ENCODE measurements around the gene RBMS3.

The RBMS3 gene

DNA sequence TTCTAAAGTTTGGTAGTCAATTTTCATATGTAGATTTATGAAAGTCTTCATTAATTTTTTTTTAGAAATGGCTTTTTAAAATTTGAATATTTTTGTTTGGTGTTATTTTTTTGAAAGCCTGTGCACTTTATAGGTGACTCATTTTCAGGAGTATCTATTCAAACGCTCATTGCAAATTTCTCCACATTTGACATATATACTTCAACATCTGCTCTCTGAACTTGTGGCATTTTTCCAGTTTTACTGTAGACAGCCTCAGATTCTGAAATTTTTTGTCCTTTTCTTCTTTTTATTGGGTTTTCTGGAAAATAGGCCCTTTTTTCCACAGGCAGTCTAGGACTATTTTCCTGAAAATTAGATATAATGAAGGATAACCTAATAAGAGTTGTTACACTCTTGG, 396.6 kb downstream of the RBMS3 start:
- TF ChIP-seq, protein P1, sequence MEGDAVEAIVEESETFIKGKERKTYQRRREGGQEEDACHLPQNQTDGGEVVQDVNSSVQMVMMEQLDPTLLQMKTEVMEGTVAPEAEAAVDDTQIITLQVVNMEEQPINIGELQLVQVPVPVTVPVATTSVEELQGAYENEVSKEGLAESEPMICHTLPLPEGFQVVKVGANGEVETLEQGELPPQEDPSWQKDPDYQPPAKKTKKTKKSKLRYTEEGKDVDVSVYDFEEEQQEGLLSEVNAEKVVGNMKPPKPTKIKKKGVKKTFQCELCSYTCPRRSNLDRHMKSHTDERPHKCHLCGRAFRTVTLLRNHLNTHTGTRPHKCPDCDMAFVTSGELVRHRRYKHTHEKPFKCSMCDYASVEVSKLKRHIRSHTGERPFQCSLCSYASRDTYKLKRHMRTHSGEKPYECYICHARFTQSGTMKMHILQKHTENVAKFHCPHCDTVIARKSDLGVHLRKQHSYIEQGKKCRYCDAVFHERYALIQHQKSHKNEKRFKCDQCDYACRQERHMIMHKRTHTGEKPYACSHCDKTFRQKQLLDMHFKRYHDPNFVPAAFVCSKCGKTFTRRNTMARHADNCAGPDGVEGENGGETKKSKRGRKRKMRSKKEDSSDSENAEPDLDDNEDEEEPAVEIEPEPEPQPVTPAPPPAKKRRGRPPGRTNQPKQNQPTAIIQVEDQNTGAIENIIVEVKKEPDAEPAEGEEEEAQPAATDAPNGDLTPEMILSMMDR (IDR thresholded peaks at IDR 0.05; ENCODE audit: insufficient read depth, low read length, poor library complexity, severe bottlenecking), result no peak
- no peak for DNase-seq (ENCODE audit: extremely low read depth, insufficient read length)
- H3K4me3 ChIP-seq (replicated peaks; ENCODE audit: low read depth, low read length), result no peak overlapping the region
- H3K36me3 ChIP-seq (ENCODE audit: control insufficient read depth, insufficient read depth, low read length), result no peaks in the 10 kb centered on the region
- H3K27me3 ChIP-seq (replicated peaks; ENCODE audit: control insufficient read depth, insufficient read depth, low read length), result no peaks in the 10 kb centered on the region

DNA sequence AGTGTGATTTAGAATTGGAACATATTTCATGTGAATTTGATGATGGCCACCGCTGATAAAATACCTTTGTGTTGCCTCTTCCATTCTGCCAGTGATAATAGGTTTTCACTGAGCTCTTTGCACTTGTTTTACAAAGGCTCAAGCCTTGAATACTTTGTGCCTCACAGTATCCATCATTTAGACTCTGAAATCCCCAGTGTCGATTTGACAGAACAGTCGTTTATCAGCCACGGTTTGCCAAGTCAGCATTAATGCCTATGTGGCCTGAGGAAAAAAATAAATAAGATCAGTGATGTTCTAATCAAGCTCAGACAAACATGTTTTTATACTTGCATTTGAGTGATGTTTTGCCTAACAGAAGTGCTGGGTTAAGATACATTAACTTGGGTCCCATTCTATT, 399.1 kb downstream of the RBMS3 start:
- no peak for DNase-seq (ENCODE audit: extremely low read depth, insufficient read length)
- TF ChIP-seq, protein P1 (IDR thresholded peaks at IDR 0.05; ENCODE audit: insufficient read depth, low read length, poor library complexity, severe bottlenecking), result no peak
- H3K4me3 ChIP-seq (replicated peaks; ENCODE audit: low read depth, low read length), result no peak overlapping the region
- H3K36me3 ChIP-seq (ENCODE audit: control insufficient read depth, insufficient read depth, low read length), result no peaks in the 10 kb centered on the region
- H3K27me3 ChIP-seq (replicated peaks; ENCODE audit: control insufficient read depth, insufficient read depth, low read length), result no peaks in the 10 kb centered on the region

DNA sequence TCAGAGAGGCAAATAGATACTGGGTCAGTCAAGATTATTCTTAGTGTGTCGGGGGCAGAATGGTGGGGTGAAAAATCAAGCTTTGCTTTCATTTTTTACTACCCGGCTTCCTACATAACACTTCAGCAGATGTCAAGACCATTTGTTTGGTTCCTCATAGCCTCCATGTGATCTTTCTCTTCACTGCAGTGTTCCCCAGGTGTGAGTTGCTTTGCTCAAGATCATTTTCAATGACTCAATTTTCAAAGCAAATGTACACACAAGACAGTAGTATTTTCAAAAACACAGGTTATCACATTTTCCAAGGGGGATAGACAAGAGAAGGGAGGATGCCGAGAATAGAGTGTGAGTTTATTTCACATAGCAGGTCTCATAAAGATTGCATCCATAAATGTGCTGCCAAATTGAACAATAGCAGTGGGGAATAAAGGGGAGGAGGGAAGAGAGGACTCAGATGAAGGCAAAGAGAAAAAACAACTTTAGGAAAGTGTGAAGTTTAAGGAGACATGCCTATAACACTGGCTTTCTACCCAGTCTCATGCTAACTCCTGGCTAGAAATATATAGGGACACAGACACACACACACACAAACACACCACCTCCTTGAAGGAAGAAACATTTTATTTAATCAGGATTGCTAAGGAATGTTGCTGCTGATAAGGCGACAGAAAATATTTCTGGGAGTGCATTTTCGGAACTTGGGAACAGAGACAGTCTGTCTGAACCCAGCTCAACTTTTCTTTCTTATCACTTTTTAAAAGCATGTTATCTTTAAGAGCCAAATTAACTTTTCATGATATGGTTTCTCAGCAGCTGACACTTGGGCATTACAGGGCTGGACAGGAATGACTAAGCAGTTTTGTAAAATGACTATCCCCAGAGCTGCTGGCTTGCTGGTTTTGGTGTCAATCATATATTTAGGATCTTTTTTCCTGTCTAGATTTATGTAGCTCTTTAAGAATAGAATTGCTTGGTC, 402.4 kb downstream of the RBMS3 start:
- no peak overlapping the region for H3K4me3 ChIP-seq (replicated peaks; ENCODE audit: low read depth, low read length)
- DNase-seq (ENCODE audit: extremely low read depth, insufficient read length), result peak; percentile 39
- TF ChIP-seq, protein P1 (IDR thresholded peaks at IDR 0.05; ENCODE audit: insufficient read depth, low read length, poor library complexity, severe bottlenecking), result no peak

DNA sequence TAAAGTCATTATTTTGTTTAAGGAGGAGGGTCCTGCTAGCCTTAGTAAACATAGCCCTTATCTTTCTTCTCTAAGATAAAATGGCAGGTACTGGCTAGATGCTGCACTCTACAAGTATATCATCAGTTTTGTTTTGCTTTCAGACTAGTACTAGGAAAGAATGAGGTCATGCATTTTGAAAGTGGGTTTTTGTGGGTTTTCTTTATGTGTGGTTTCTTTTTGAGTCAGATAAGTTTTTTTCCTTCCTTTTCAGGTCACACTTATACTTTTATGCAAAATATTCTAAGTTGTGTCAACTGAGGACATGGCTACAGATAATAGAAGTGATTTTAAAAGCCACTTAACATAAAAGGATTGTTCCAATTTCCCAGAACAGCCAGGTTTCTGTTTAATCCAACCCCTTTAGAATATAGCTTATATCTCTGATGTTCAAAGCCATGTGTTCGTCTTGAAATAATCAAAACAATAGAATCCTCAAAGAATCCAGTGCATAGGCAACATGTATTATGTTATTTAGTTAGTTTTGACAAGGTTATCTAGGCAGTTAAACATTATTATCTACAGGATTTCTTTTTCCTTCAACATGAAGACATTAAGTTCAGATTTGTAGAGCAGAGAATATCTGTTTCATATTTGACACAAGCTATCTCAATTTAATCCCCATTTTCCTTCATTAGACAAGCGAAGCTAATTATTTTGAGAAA, 406.2 kb downstream of the RBMS3 start:
- peak; percentile 43 for DNase-seq (ENCODE audit: extremely low read depth, insufficient read length)
- H3K36me3 ChIP-seq (ENCODE audit: control insufficient read depth, insufficient read depth, low read length), result no peaks in the 10 kb centered on the region
- TF ChIP-seq, protein P1 (IDR thresholded peaks at IDR 0.05; ENCODE audit: insufficient read depth, low read length, poor library complexity, severe bottlenecking), result no peak
- H3K4me3 ChIP-seq (replicated peaks; ENCODE audit: low read depth, low read length), result no peak overlapping the region
- no peaks in the 10 kb centered on the region for H3K27me3 ChIP-seq (replicated peaks; ENCODE audit: control insufficient read depth, insufficient read depth, low read length)

More for the DNA sequence above, 402.4 kb downstream of the RBMS3 start:
- Histone ChIP-seq H3K36me3 (ENCODE audit: control insufficient read depth, insufficient read depth, low read length) (no peaks in the 10 kb centered on the region), H3K27me3 (replicated peaks; ENCODE audit: control insufficient read depth, insufficient read depth, low read length) (no peaks in the 10 kb centered on the region)

DNA sequence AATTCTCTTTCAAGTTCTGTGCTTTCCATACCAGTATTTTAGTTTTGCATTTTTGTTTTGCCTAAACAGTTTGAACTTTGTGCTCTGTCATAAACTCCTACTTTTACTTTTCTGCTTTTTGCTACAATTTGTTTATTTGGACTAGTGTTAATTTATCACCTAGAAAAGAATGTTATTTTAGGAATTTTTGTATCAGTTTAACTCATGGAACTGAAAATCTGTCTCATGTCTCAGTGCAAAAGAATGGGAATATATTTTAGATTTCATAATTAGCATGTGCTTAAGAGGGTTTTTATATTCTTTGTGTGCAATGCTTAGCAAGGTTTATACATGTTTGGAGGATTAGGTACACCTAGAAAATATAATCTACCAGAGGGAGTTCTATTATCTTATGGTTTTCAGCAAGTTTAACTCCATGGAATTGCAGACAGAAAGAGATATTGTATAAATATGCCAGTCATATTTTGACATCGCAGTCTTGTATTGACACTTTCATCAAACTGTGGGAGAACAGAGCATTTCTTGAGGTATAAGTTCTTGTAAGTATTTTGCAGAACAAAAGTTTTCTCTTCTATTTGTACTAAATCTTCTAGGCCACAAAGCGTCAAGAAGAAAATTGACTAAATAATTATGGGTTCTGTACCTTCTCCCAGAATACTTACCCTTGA, 409.9 kb downstream of the RBMS3 start:
- Histone ChIP-seq H3K4me3 (replicated peaks; ENCODE audit: low read depth, low read length) (no peak overlapping the region), H3K27me3 (replicated peaks; ENCODE audit: control insufficient read depth, insufficient read depth, low read length) (no peaks in the 10 kb centered on the region), H3K36me3 (ENCODE audit: control insufficient read depth, insufficient read depth, low read length) (no peaks in the 10 kb centered on the region)
- TF ChIP-seq, protein P1 (IDR thresholded peaks at IDR 0.05; ENCODE audit: insufficient read depth, low read length, poor library complexity, severe bottlenecking), result no peak
- DNase-seq (ENCODE audit: extremely low read depth, insufficient read length), result no peak
